Mucosa of descending colon (tissue), 3 donors: Measurements from ENCODE around the gene CC2D2B. TPM values are rescaled to one million over a fixed set of nuclear protein-coding genes. Genes with fewer than 3 reads are reported as not detected.
"Not testable (repeated sequence)": the region's sequence is repeated elsewhere in the genome, so short reads cannot be mapped to it uniquely, and the experiment has no call there.

ENCODE experiments used
- ATAC-seq: fragments of 200-7000 bp; cut with Tn5 transposase; one replicate; pipeline ENCODE4 v1.9.1; 2020; ENCODE audit warnings: mild to moderate bottlenecking, moderate library complexity
- DNase-seq, 3 donors: peaks; one replicate each; pipeline ENCODE4 v3.0.0-alpha.2; 2020
- H3K36me3 ChIP-seq: fragments of 200-600 bp; one replicate; pipeline ENCODE4 v1.8.0; 2021; ENCODE audit warnings: low read depth, mild to moderate bottlenecking
- H3K4me1 ChIP-seq: fragments of 200-600 bp; one replicate; pipeline ENCODE4 v1.8.0; 2021; ENCODE audit warnings: low read depth, mild to moderate bottlenecking
- H3K4me3 ChIP-seq: fragments of 200-600 bp; one replicate; pipeline ENCODE4 v1.8.0; 2021; ENCODE audit warnings: mild to moderate bottlenecking
- H3K9me3 ChIP-seq: fragments of 200-600 bp; one replicate; pipeline ENCODE4 v1.8.0; 2021; ENCODE audit warnings: mild to moderate bottlenecking
- intact Hi-C, 2 donors: fragments of 100-400 bp; cut with DNase I in 1 of 2; cut with micrococcal nuclease in 1 of 2; formaldehyde crosslinking; loops; one replicate each; pipeline versions ENCODE4 v1.11.0 to v1.11.1; 2022; cut with DNase I, micrococcal nuclease
- total RNA-seq, 3 donors: library from RNA; stranded (reverse); fragmentation: NEBNext Ultra II Directional in 2 of 3; extraction: Animal tissue kit (Norgen Biotek cat#: 25700) in 2 of 3; gene quantifications; one replicate each; pipeline versions ENCODE4 v1.2.1 to v1.2.4, GENCODE V29; 2021 to 2023
- TF ChIP-seq, protein P1 (sequence below): fragments of 200-600 bp; IDR thresholded peaks from one replicate; pipeline ENCODE4 v1.8.0; 2022; ENCODE audit warnings: antibody characterized with exemption, mild to moderate bottlenecking
- donor health status: DM: no; HTN: no; CAD: no; lungs with moderate emphysema.
- donor health status: DM: no; HTN: no; CAD: no.
- donor health status: DM: no; HTN: yes; CAD: no.

The CC2D2B gene
- total RNA-seq, 3 donors from 2014 or later: 0.41 to 1.7 (median 0.75) TPM

DNA sequence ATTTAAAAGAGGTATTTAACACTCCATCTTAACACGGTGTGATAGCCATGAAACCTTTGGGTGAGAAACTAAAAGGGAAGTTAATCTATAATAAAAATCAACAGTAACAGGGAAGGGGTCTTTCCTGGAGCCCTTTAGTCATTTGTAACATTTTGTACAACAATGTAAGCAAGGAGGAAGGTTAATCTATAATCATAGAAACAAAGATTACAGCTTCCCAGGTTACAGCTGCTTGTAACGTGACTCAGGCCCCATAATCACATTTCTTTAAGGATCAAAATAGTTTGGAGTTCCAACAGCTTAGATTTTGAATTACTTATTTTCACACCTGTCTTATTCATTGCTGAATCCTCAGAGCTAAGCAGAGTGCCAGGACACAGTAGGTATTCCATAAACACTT lies 17.9 kb upstream of the CC2D2B start:
- DNase-seq (no peak), ATAC-seq (peak; percentile 65)
- TF ChIP-seq, protein P1, sequence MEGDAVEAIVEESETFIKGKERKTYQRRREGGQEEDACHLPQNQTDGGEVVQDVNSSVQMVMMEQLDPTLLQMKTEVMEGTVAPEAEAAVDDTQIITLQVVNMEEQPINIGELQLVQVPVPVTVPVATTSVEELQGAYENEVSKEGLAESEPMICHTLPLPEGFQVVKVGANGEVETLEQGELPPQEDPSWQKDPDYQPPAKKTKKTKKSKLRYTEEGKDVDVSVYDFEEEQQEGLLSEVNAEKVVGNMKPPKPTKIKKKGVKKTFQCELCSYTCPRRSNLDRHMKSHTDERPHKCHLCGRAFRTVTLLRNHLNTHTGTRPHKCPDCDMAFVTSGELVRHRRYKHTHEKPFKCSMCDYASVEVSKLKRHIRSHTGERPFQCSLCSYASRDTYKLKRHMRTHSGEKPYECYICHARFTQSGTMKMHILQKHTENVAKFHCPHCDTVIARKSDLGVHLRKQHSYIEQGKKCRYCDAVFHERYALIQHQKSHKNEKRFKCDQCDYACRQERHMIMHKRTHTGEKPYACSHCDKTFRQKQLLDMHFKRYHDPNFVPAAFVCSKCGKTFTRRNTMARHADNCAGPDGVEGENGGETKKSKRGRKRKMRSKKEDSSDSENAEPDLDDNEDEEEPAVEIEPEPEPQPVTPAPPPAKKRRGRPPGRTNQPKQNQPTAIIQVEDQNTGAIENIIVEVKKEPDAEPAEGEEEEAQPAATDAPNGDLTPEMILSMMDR: no peak
- Histone ChIP-seq H3K4me3 (no peak overlapping the region), H3K9me3 (no peaks in the 10 kb centered on the region), H3K4me1 (no peaks in the 10 kb centered on the region), H3K36me3 (no peaks in the 10 kb centered on the region)
- intact Hi-C loops: no loop called here

DNA sequence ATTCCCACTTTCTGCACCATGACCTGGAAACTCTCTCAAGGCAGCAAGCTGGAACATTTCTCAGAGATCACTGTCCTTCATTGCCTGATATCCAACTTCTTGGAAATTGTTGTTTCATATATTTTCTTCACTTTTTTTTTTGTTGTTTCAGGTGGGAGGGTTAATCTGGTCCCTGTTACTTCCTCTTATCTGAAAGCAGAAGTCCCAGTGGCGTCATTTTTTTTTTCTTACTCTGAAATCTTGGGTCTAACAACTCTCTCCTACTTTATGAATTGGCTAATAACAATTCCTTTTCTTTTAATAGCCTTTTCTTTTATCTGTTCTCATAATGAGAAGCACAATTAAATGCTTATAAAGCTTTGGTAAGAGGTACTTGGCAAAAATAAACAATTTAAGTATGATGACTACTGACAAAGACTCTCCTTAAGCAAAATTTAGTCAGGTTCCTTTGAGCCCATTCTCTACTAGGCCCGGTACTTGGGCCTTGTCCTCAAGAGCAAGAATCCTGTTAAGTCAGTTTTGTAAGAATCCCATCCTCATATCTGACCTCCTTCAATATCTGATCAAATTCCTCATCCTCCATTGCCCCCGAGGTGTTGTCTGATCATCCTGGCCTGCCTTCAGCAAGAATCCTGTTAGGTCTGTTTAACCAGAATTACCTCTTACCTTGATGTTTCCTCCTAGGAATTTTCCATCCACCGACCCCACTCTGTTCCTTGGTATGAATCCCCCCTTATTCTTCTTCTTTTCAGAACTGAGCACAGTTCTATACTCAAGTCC lies 11.5 kb upstream of the CC2D2B start:
- ATAC-seq: no peak
- TF ChIP-seq, protein P1: no peak
- H3K36me3 ChIP-seq: no peaks in the 10 kb centered on the region
- no peaks in the 10 kb centered on the region for H3K9me3 ChIP-seq
- H3K4me3 ChIP-seq: no peak overlapping the region
- no peaks in the 10 kb centered on the region for H3K4me1 ChIP-seq
- no peak for DNase-seq
- intact Hi-C loops: no loop called here

DNA sequence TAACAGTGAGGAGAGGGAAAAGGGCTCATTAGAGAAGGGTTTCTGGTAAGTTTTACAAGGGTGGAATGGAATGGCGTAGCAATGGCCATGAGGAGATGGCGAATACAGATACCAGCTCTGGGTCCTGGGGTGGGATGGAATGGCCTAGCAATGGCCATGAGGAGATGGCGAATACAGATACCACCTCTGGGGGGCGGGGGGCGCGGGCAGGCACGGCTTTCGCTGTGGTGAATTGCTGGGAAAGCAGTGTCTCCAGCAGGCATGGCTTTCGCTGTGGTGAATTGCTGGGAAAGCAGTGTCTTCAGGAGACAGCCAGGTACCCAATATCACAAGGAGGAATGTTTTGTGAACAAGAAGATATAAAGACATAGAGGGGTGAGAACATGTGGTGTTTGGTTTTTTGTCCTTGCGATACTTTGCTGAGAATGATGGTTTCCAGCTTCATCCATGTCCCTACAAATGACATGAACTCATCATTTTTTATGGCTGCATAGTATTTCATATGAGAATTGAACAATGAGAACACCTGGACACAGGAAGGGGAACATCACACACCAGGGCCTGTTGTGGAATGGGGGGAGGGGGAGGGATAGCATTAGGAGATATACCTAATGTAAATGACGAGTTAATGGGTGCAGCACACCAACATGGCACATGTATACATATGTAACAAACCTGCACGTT lies 1.7 kb upstream of the CC2D2B start:
- H3K4me1 ChIP-seq, intact Hi-C loops, H3K9me3 ChIP-seq, H3K4me3 ChIP-seq, H3K36me3 ChIP-seq, ATAC-seq, DNase-seq: not testable (repeated sequence)

DNA sequence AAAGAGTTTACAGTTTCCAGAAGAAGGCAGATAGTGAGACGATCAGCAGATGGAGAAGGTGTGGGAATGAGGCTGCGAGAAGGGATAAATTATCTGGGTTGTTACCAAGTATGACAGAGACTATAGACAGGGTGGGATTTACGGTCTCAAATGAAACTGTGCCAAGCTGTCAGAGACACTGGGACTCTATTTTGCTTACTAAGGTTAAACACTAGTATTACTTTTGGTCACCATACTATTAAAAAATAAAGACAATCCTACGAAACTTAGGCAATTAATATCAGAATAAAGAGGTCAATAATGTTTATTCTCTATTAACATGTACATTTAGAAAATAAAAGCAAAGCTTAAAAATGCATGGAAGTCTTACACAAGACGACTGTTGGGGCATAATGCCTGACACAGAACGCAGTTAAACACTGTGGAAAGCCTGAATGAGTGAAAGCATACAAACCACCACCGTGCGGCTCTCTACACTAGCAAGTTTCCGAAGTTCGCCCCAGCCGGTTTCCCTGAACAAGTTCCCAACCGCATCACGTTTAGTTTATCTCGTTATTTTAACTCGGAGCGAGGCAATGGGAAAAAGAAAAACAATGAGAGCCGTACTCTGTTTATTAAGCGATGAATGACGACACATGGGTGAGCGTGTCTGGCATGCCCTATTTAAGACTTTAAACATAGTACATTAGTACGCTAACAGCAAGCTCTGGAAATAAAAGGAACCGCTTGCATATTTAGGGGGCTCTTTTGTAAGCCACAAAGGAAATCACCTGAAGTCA lies 909 bp upstream of the CC2D2B start:
- Histone ChIP-seq H3K9me3 (no peaks in the 10 kb centered on the region), H3K4me3 (peak overlapping the region; percentile 39), H3K4me1 (no peaks in the 10 kb centered on the region), H3K36me3 (no peaks in the 10 kb centered on the region)
- TF ChIP-seq, protein P1: no peak
- intact Hi-C loops: no loop called here
- peak in 2 of 3 donors; percentile 39 to 63 for DNase-seq
- ATAC-seq: peak; percentile 64

DNA sequence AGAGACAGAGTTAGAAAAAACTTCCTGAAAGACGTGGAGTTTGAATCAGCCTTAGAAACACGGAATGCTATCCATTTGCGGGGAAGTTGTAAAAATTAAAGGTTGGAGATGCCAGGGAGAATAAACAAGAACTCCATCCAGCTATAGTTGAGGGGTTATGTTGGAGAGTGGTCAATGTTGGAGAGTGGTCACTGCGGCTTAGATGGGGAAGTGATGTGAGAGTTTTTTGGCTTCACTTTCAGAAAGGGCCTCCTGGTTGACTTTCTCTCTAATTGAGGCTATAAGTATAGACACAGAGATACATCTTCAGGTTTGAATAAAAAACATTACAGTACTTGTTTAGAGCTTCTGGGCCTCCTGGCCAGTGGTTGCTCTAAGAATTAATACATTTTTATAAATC lies 675 bp downstream of the CC2D2B start:
- ATAC-seq (no peak), DNase-seq (no peak)
- Histone ChIP-seq H3K9me3 (no peaks in the 10 kb centered on the region), H3K4me3 (no peak overlapping the region), H3K4me1 (no peaks in the 10 kb centered on the region), H3K36me3 (no peaks in the 10 kb centered on the region)
- intact Hi-C loops: no loop called here
- TF ChIP-seq, protein P1: no peak

DNA sequence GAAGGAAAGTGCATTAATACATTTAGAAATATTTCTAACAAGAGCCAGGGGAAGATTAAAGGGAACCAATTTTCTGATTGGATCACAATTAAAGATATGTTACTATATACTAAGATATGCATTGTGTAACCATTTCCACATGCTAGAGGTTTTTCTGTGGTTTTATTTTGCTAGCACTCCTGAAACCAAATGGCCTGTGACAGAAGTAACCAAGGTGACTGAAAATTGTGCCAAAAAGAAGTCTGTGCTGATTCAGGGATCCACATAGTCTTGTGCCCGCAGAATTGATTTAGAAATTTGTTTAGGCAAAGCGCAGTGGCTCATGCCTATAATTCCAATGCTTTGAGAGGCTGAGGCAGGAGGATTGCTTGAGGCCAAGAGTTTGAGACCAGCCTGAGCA lies 1.8 kb downstream of the CC2D2B start:
- Histone ChIP-seq H3K4me1 (no peaks in the 10 kb centered on the region), H3K4me3 (no peak overlapping the region), H3K9me3 (no peaks in the 10 kb centered on the region), H3K36me3 (no peaks in the 10 kb centered on the region)
- no peak for ATAC-seq
- TF ChIP-seq, protein P1: no peak
- intact Hi-C loops: no loop called here
- DNase-seq: no peak

DNA sequence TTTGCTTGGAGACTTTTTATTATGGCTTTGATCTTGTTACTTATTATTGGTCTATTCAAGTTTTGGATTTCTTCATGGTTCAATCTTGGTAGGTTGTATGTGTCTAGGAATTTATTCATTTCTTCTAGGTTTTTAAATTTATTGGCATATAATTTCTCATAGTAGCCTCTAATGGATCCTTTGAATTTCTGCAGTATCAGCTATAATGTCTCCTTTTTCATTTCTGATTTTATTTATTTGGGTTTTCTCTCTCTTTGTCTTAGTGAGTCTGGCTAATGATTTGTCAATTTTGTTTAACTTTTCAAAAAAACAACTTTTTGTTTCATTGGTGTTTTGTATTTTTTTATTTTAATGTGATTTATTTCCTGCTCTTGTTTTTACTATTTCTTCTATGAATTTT lies 8.3 kb downstream of the CC2D2B start:
- DNase-seq, H3K4me3 ChIP-seq, ATAC-seq, H3K9me3 ChIP-seq, H3K36me3 ChIP-seq, H3K4me1 ChIP-seq, intact Hi-C loops: not testable (repeated sequence)
